ENCODE results near the gene LRRC57.
A peak's percentile ranks its signal among the peaks of the same experiment; 100 is the strongest.

The LRRC57 gene

GRCh38 chr15:42582569-42583375, 34.2 kb upstream of the LRRC57 start:
- H4K91ac ChIP-seq (ENCODE audit: low read length): no peak overlapping the region
- no peak for DNase-seq
- no peak overlapping the region for H3K4me3 ChIP-seq (ENCODE audit: insufficient read depth in 1 of 2, low read depth in 1 of 2, low read length in 2 of 2)
- no peak overlapping the region for H3K27ac ChIP-seq (ENCODE audit: low read length, poor library complexity, severe bottlenecking)
- H2AFZ ChIP-seq (ENCODE audit: low read depth, low read length): no peak overlapping the region
- peak overlapping the region; percentile 83 for H3K9ac ChIP-seq (ENCODE audit: low read length)
- H3K79me1 ChIP-seq (replicated peaks; ENCODE audit: low read length, poor library complexity, severe bottlenecking): peaks cover 14% of the 10 kb centered on the region
- no peak overlapping the region for H2BK5ac ChIP-seq (ENCODE audit: low read depth, low read length, poor library complexity, severe bottlenecking)
- H3K36me3 ChIP-seq (ENCODE audit: control insufficient read depth in 1 of 2, insufficient read depth in 2 of 2, low read depth in 1 of 2, low read length in 2 of 2): peaks cover 4 to 10% of the 10 kb centered on the region in 2 experiments
- WGBS: 94% methylated on average over 8 of the region's 8 CpGs
- no peak overlapping the region for H3K23ac ChIP-seq (ENCODE audit: low read length in 2 of 2)
- H3K18ac ChIP-seq (ENCODE audit: low read depth in 1 of 2, low read length in 2 of 2): no peak overlapping the region
- no peak overlapping the region for H2BK12ac ChIP-seq (ENCODE audit: low read length in 2 of 2)
- no peak overlapping the region for H4K8ac ChIP-seq (ENCODE audit: low read length)
- H3K4me1 ChIP-seq (ENCODE audit: control insufficient read depth, insufficient read depth, low read depth, low read length): peaks cover 7% of the 10 kb centered on the region
- no peaks in the 10 kb centered on the region for H3K9me3 ChIP-seq (ENCODE audit: control insufficient read depth, low read length)
- no peaks in the 10 kb centered on the region for H3K27me3 ChIP-seq (ENCODE audit: control insufficient read depth in 1 of 2, insufficient read depth in 1 of 2, low read length in 2 of 2)
- no peak overlapping the region for H2BK15ac ChIP-seq (ENCODE audit: low read depth, poor library complexity, severe bottlenecking)
- H2BK120ac ChIP-seq (ENCODE audit: low read depth, low read length): no peak overlapping the region
- H3K14ac ChIP-seq (ENCODE audit: low read length in 2 of 2): no peak overlapping the region
- no peak overlapping the region for H3K4ac ChIP-seq (ENCODE audit: low read depth in 1 of 2, low read length in 2 of 2)
- peak overlapping the region; percentile 57 for H2AK5ac ChIP-seq (ENCODE audit: low read length, severe bottlenecking)
- H3K4me2 ChIP-seq (ENCODE audit: low read length, poor library complexity, severe bottlenecking): no peak overlapping the region

DNA sequence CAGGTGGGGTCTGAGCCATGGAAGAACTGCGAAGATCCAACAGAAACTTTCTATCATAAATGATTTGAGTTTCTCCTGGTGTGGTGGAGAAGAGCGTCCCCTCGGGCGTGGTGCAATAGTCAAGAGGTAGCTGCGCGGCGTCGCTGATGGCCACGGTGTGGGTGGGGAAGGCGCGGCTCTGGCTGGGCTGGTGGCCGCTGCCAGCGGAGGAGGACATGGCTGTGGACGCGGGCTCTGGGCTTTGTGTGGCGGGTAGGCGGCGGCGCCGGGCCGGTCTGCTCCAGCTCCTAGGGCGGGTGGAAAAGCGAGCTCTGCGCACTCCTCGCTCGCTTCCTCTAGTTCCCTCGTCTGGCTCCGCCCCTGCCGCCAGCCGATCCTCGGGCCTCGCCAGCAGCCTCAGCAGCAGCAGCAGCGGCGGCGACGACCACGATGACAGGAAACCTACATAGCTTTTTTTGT, 32.7 kb upstream of the LRRC57 start:
- Histone ChIP-seq H2BK15ac (ENCODE audit: low read depth, poor library complexity, severe bottlenecking) (no peak overlapping the region), H3K27ac (ENCODE audit: low read length, poor library complexity, severe bottlenecking) (no peak overlapping the region)
- peak; percentile 85 for DNase-seq

DNA sequence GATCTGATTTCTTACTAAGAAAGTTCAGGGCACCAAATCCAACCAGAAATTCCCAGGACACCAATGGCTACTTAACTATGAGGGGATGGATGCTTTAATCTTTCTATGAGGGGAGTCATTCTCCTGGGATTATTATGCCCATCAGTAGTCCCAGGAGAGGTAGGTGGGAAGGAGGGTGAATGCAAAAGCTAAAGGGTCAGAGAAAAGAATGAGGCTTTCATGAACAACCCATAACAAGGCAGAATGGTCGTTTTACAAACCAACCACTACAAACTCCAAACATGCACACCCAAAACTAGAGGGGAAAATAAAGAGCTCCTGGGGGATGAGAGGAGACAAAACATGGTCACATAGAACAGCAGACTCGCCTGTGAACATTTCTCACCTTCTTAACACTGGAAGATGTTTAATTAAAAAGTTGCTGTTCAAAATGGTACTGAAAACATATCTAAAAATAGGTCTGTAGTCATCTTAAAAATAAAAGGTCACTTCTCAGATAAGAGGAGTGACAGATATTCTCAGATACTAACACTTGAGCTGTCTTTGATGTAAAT, 30.5 kb upstream of the LRRC57 start:
- Histone ChIP-seq H4K8ac (ENCODE audit: low read length) (no peak overlapping the region), H2AFZ (ENCODE audit: low read depth, low read length) (no peak overlapping the region), H3K9ac (ENCODE audit: low read length) (no peak overlapping the region), H3K4me2 (ENCODE audit: low read length, poor library complexity, severe bottlenecking) (no peak overlapping the region), H3K23ac (ENCODE audit: low read length in 2 of 2) (no peak overlapping the region), H3K9me3 (ENCODE audit: control insufficient read depth, low read length) (no peaks in the 10 kb centered on the region), H3K14ac (ENCODE audit: low read length in 2 of 2) (no peak overlapping the region), H3K4ac (ENCODE audit: low read depth in 1 of 2, low read length in 2 of 2) (no peak overlapping the region), H3K4me1 (ENCODE audit: control insufficient read depth, insufficient read depth, low read depth, low read length) (peaks cover 8% of the 10 kb centered on the region), H2BK5ac (ENCODE audit: low read depth, low read length, poor library complexity, severe bottlenecking) (no peak overlapping the region), H2BK15ac (ENCODE audit: low read depth, poor library complexity, severe bottlenecking) (no peak overlapping the region), H4K91ac (ENCODE audit: low read length) (no peak overlapping the region), H3K18ac (ENCODE audit: low read depth in 1 of 2, low read length in 2 of 2) (no peak overlapping the region), H3K4me3 (ENCODE audit: insufficient read depth in 1 of 2, low read depth in 1 of 2, low read length in 2 of 2) (no peak overlapping the region), H3K36me3 (ENCODE audit: control insufficient read depth in 1 of 2, insufficient read depth in 2 of 2, low read depth in 1 of 2, low read length in 2 of 2) (no peaks in the 10 kb centered on the region), H2AK5ac (ENCODE audit: low read length, severe bottlenecking) (no peak overlapping the region), H2BK120ac (ENCODE audit: low read depth, low read length) (no peak overlapping the region), H3K27me3 (ENCODE audit: control insufficient read depth in 1 of 2, insufficient read depth in 1 of 2, low read length in 2 of 2) (no peaks in the 10 kb centered on the region), H3K79me1 (replicated peaks; ENCODE audit: low read length, poor library complexity, severe bottlenecking) (peaks cover 12% of the 10 kb centered on the region), H2BK12ac (ENCODE audit: low read length in 2 of 2) (no peak overlapping the region), H3K27ac (ENCODE audit: low read length, poor library complexity, severe bottlenecking) (no peak overlapping the region)
- WGBS: no CpG with 5 or more reads among the region's 2 CpGs
- DNase-seq: no peak

More for the DNA sequence above, 32.7 kb upstream of the LRRC57 start:
- peak overlapping the region; percentile 72 to 86 for H3K18ac ChIP-seq (ENCODE audit: low read depth in 1 of 2, low read length in 2 of 2)
- peak overlapping the region in 1 of 2 experiments; percentile 89 for H3K14ac ChIP-seq (ENCODE audit: low read length in 2 of 2)
- peak overlapping the region; percentile 87 for H4K8ac ChIP-seq (ENCODE audit: low read length)
- H4K91ac ChIP-seq (ENCODE audit: low read length): peak overlapping the region; percentile 73
- H3K4me2 ChIP-seq (ENCODE audit: low read length, poor library complexity, severe bottlenecking): peak overlapping the region; percentile 90
- no peak overlapping the region for H3K23ac ChIP-seq (ENCODE audit: low read length in 2 of 2)
- H2BK120ac ChIP-seq (ENCODE audit: low read depth, low read length): peak overlapping the region; percentile 57
- H3K9me3 ChIP-seq (ENCODE audit: control insufficient read depth, low read length): no peaks in the 10 kb centered on the region
- WGBS: 3% methylated on average over 29 of the region's 37 CpGs
- no peak overlapping the region for H2AK5ac ChIP-seq (ENCODE audit: low read length, severe bottlenecking)
- H3K79me1 ChIP-seq (replicated peaks; ENCODE audit: low read length, poor library complexity, severe bottlenecking): peaks cover 12% of the 10 kb centered on the region
- peaks cover 3 to 7% of the 10 kb centered on the region in 2 experiments for H3K36me3 ChIP-seq (ENCODE audit: control insufficient read depth in 1 of 2, insufficient read depth in 2 of 2, low read depth in 1 of 2, low read length in 2 of 2)
- H3K27me3 ChIP-seq (ENCODE audit: control insufficient read depth in 1 of 2, insufficient read depth in 1 of 2, low read length in 2 of 2): no peaks in the 10 kb centered on the region
- peaks cover 6% of the 10 kb centered on the region for H3K4me1 ChIP-seq (ENCODE audit: control insufficient read depth, insufficient read depth, low read depth, low read length)
- H2BK12ac ChIP-seq (ENCODE audit: low read length in 2 of 2): peak overlapping the region in 1 of 2 experiments; percentile 66
- H2BK5ac ChIP-seq (ENCODE audit: low read depth, low read length, poor library complexity, severe bottlenecking): no peak overlapping the region
- peak overlapping the region; percentile 63 to 77 for H3K4me3 ChIP-seq (ENCODE audit: insufficient read depth in 1 of 2, low read depth in 1 of 2, low read length in 2 of 2)
- H3K9ac ChIP-seq (ENCODE audit: low read length): peak overlapping the region; percentile 83
- H3K4ac ChIP-seq (ENCODE audit: low read depth in 1 of 2, low read length in 2 of 2): peak overlapping the region; percentile 80 to 93
- peak overlapping the region; percentile 73 for H2AFZ ChIP-seq (ENCODE audit: low read depth, low read length)

DNA sequence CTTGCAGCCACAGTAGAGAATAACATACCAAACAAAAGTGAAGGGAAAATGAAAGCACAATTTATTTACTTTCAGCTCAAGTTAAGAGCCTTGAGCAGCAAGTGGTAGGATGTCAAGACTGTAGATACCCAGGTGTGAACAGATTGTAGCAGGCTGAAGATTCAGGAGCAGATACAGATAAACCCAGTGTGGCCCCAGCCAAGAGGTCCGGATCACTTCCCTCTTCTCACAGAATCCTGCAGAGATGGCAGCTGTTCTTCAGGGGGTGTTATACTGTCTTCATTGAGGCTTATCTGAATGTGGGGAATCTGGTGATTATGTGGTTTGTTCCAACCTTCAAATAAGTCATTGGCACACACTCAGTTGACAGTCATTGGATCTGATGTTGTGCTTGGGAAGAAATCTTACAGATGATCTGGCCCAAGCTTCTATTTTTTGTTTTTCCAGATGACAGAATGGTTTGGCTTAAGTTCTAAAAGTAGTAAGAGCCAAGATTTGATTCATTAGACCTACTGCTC, 29.0 kb upstream of the LRRC57 start:
- Histone ChIP-seq H3K4me1 (ENCODE audit: control insufficient read depth, insufficient read depth, low read depth, low read length) (peaks cover 8% of the 10 kb centered on the region), H3K4me3 (ENCODE audit: insufficient read depth in 1 of 2, low read depth in 1 of 2, low read length in 2 of 2) (peak overlapping the region in 1 of 2 experiments; percentile 67), H2BK5ac (ENCODE audit: low read depth, low read length, poor library complexity, severe bottlenecking) (no peak overlapping the region), H3K23ac (ENCODE audit: low read length in 2 of 2) (no peak overlapping the region), H3K9ac (ENCODE audit: low read length) (peak overlapping the region; percentile 51), H3K27me3 (ENCODE audit: control insufficient read depth in 1 of 2, insufficient read depth in 1 of 2, low read length in 2 of 2) (no peaks in the 10 kb centered on the region), H2BK120ac (ENCODE audit: low read depth, low read length) (no peak overlapping the region), H2BK12ac (ENCODE audit: low read length in 2 of 2) (no peak overlapping the region), H3K4me2 (ENCODE audit: low read length, poor library complexity, severe bottlenecking) (no peak overlapping the region), H2AFZ (ENCODE audit: low read depth, low read length) (no peak overlapping the region), H3K27ac (ENCODE audit: low read length, poor library complexity, severe bottlenecking) (no peak overlapping the region), H3K4ac (ENCODE audit: low read depth in 1 of 2, low read length in 2 of 2) (no peak overlapping the region), H2AK5ac (ENCODE audit: low read length, severe bottlenecking) (no peak overlapping the region), H3K14ac (ENCODE audit: low read length in 2 of 2) (no peak overlapping the region), H3K18ac (ENCODE audit: low read depth in 1 of 2, low read length in 2 of 2) (no peak overlapping the region), H3K36me3 (ENCODE audit: control insufficient read depth in 1 of 2, insufficient read depth in 2 of 2, low read depth in 1 of 2, low read length in 2 of 2) (no peaks in the 10 kb centered on the region), H4K91ac (ENCODE audit: low read length) (no peak overlapping the region), H4K8ac (ENCODE audit: low read length) (no peak overlapping the region), H3K9me3 (ENCODE audit: control insufficient read depth, low read length) (no peaks in the 10 kb centered on the region), H3K79me1 (replicated peaks; ENCODE audit: low read length, poor library complexity, severe bottlenecking) (peaks cover 12% of the 10 kb centered on the region), H2BK15ac (ENCODE audit: low read depth, poor library complexity, severe bottlenecking) (no peak overlapping the region)
- DNase-seq: peak; percentile 27
- WGBS: no CpG with 5 or more reads among the region's 1 CpG
